MM.1S (cell line): ENCODE measurements around the gene POLE.

Experiments used
- CTCF ChIP-seq: fragments of 300-600 bp; sonication (generic); IDR thresholded peaks from 2 replicates; pipeline ENCODE4 v1.5.1; 2016; ENCODE audit warnings: antibody characterized with exemption, low read length, mixed read lengths
- EZH2phosphoT487 ChIP-seq: fragments of 300-600 bp; sonication (generic); IDR thresholded peaks from 2 replicates; pipeline ENCODE4 v1.6.1; 2018; ENCODE audit warnings: antibody characterized with exemption, low read length

GRCh38 chr12:132578118-132578517 is 109.0 kb downstream of the POLE start:
- TF ChIP-seq CTCF (no peak), EZH2phosphoT487 (no peak)
